ENCODE results near the gene VASH1.
A peak's percentile ranks its signal among the peaks of the same experiment; 100 is the strongest.

VASH1 gene

GRCh38 chr14:76763096-76764041 is 2.1 kb downstream of the VASH1 start:
- Histone ChIP-seq H3K27ac (ENCODE audit: low read depth, low read length) (no peak overlapping the region), H3K9me3 (ENCODE audit: control insufficient read depth, insufficient read depth, low read length) (no peaks in the 10 kb centered on the region), H3K9ac (ENCODE audit: low read depth, low read length) (no peak overlapping the region), H3K36me3 (ENCODE audit: control insufficient read depth, insufficient read depth, low read length) (no peaks in the 10 kb centered on the region), H3K4me1 (ENCODE audit: control insufficient read depth, insufficient read depth, low read length) (peaks cover 12% of the 10 kb centered on the region), H3K4me3 (ENCODE audit: low read depth, low read length) (no peak overlapping the region), H3K27me3 (ENCODE audit: control insufficient read depth, insufficient read depth, low read length) (peaks cover 63% of the 10 kb centered on the region)

DNA sequence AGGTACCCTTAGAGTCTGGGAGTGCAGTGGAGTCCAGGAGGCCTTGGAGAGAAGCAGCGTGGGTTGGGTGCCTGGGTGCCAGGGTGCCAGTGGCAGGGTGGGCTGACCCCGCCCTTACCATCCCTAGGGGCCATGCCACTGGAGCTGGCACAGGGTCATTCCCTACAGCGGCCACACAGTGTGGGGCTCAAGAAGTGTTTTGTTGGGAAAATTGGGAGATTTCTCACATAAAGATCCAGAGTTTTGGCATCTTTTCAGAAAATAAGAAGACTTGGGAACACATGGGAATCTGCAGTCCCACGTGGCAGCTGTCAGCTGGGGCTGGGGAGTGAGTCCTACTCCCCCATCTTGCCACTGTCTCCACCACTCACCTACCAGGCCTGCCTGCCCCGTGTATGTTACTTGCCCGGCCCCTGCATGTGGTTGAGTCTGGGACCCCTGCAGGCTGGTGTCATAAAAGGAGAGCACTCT is 4.2 kb downstream of the VASH1 start:
- H3K36me3 ChIP-seq (ENCODE audit: control insufficient read depth, insufficient read depth, low read length) = no peaks in the 10 kb centered on the region
- no peaks in the 10 kb centered on the region for H3K9me3 ChIP-seq (ENCODE audit: control insufficient read depth, insufficient read depth, low read length)
- no peak overlapping the region for H3K27ac ChIP-seq (ENCODE audit: low read depth, low read length)
- peaks cover 45% of the 10 kb centered on the region for H3K27me3 ChIP-seq (ENCODE audit: control insufficient read depth, insufficient read depth, low read length)
- no peak overlapping the region for H3K9ac ChIP-seq (ENCODE audit: low read depth, low read length)
- H3K4me3 ChIP-seq (ENCODE audit: low read depth, low read length) = no peak overlapping the region
- peaks cover 14% of the 10 kb centered on the region for H3K4me1 ChIP-seq (ENCODE audit: control insufficient read depth, insufficient read depth, low read length)

GRCh38 chr14:76767681-76768656 is 6.7 kb downstream of the VASH1 start:
- H3K36me3 ChIP-seq (ENCODE audit: control insufficient read depth, insufficient read depth, low read length) = no peaks in the 10 kb centered on the region
- H3K9me3 ChIP-seq (ENCODE audit: control insufficient read depth, insufficient read depth, low read length) = no peaks in the 10 kb centered on the region
- H3K4me1 ChIP-seq (ENCODE audit: control insufficient read depth, insufficient read depth, low read length) = peaks cover 22% of the 10 kb centered on the region
- peak overlapping the region; percentile 26; the same call in 1 of the 2 replicates for H3K4me3 ChIP-seq (ENCODE audit: low read depth, low read length)
- no peak overlapping the region for H3K9ac ChIP-seq (ENCODE audit: low read depth, low read length)
- H3K27ac ChIP-seq (ENCODE audit: low read depth, low read length) = no peak overlapping the region
- H3K27me3 ChIP-seq (ENCODE audit: control insufficient read depth, insufficient read depth, low read length) = peaks cover 20% of the 10 kb centered on the region

DNA sequence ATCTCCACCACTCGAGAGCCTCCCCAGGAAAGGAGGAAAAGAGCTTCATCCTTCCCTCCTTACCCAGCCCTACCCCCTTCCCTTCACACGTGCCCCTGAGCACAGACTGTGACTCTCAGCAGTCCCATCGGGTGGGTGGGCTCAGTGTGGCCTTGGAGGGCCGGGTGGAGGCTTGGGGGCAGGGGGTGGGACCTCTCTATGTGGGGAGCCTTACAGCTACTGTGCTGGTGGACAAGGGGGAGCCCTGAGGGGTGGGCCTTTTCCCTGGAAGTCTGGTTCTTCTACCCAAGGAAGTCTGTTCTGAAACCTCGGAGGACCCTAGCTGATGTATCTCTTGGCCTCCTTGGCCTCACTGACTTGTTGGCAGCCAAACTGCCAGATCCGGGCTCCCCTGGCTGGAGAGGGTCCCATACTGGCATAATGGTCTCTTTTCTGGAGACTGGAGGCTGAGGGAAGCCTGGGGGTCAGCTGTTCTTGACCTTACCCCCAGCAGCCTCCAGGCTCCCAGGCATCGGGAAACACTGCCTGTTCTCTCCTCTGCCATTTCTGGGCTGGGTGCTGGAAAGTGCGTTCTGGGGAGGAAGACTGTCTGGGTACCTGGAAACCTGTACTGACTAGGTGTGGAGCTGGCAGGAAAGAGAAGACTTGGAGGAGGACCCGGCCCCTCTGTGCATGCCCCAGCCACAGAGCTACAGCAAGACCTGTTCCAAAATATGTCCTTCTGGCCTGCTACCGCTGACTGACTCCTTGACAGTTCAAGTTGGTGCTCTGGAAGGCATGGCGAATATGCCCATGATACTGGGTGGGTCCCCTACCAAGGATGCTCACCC is 7.6 kb downstream of the VASH1 start:
- H3K9me3 ChIP-seq (ENCODE audit: control insufficient read depth, insufficient read depth, low read length) = no peaks in the 10 kb centered on the region
- H3K36me3 ChIP-seq (ENCODE audit: control insufficient read depth, insufficient read depth, low read length) = no peaks in the 10 kb centered on the region
- H3K27ac ChIP-seq (ENCODE audit: low read depth, low read length) = no peak overlapping the region
- H3K4me1 ChIP-seq (ENCODE audit: control insufficient read depth, insufficient read depth, low read length) = peaks cover 23% of the 10 kb centered on the region
- H3K27me3 ChIP-seq (ENCODE audit: control insufficient read depth, insufficient read depth, low read length) = peaks cover 11% of the 10 kb centered on the region
- peak overlapping the region; percentile 26; the same call in 1 of the 2 replicates for H3K4me3 ChIP-seq (ENCODE audit: low read depth, low read length)
- H3K9ac ChIP-seq (ENCODE audit: low read depth, low read length) = no peak overlapping the region

- peaks cover 23% of the 10 kb centered on the region for H3K4me1 ChIP-seq (ENCODE audit: control insufficient read depth, insufficient read depth, low read length)
- H3K27me3 ChIP-seq (ENCODE audit: control insufficient read depth, insufficient read depth, low read length) = peaks cover 4% of the 10 kb centered on the region; the same call in 1 of the 2 replicates
- no peaks in the 10 kb centered on the region for H3K36me3 ChIP-seq (ENCODE audit: control insufficient read depth, insufficient read depth, low read length)
These were observed 8.5 kb downstream of the VASH1 start for GRCh38 chr14:76769636-76770292.

DNA sequence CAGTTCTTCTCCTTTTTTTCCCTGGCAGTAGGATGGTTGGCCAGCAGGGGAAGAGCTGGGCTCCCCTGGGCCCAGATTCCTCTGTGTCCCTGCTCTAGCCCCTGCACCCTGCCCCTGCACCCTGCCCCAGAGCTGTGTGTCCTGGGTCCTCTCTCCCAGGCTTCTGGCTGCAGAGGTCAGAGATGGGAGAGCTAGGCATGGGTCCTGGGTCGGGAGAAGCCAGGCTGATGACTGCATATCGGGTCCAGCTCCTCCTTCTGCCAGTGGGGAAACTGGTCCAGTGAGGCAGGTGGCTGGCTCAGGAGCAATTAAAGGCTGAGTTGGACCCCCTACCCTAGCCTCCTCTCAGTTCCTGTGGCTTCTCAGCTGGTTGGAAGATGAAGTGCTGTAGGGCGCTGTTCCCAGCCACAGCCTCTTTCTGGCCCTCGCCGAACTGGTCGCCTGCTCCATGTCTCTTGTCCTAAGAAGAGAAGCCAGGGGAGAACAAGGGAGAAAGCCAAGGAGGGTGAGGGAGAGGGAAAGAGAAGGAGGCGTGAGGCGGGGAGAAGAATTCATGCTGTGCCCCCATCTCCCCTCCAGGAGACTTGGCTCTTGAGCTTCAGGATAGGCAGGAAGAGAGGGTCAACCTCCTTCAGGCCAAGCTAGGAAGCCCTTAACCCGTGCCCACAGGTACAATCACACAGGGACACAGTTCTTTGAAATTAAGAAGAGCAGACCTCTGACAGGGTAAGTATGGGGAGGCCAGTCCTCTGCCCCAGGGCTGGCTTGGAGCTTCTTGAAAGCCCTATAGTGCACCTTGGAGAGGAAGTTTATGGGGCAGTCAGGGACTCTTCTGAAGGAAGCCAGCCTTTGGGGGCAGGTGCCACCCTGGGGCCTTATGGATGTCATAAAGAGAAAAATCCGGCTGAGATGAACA is 9.5 kb downstream of the VASH1 start:
- peaks cover 23% of the 10 kb centered on the region for H3K4me1 ChIP-seq (ENCODE audit: control insufficient read depth, insufficient read depth, low read length)
- no peak overlapping the region for H3K9ac ChIP-seq (ENCODE audit: low read depth, low read length)
- H3K36me3 ChIP-seq (ENCODE audit: control insufficient read depth, insufficient read depth, low read length) = no peaks in the 10 kb centered on the region
- no peaks in the 10 kb centered on the region for H3K9me3 ChIP-seq (ENCODE audit: control insufficient read depth, insufficient read depth, low read length)
- no peak overlapping the region for H3K27ac ChIP-seq (ENCODE audit: low read depth, low read length)
- H3K27me3 ChIP-seq (ENCODE audit: control insufficient read depth, insufficient read depth, low read length) = peaks cover 3% of the 10 kb centered on the region; the same call in 1 of the 2 replicates
- H3K4me3 ChIP-seq (ENCODE audit: low read depth, low read length) = no peak overlapping the region

More at GRCh38 chr14:76769636-76770292, 8.5 kb downstream of the VASH1 start:
- no peaks in the 10 kb centered on the region for H3K9me3 ChIP-seq (ENCODE audit: control insufficient read depth, insufficient read depth, low read length)
- no peak overlapping the region for H3K27ac ChIP-seq (ENCODE audit: low read depth, low read length)
- no peak overlapping the region for H3K9ac ChIP-seq (ENCODE audit: low read depth, low read length)
- H3K4me3 ChIP-seq (ENCODE audit: low read depth, low read length) = no peak overlapping the region

DNA sequence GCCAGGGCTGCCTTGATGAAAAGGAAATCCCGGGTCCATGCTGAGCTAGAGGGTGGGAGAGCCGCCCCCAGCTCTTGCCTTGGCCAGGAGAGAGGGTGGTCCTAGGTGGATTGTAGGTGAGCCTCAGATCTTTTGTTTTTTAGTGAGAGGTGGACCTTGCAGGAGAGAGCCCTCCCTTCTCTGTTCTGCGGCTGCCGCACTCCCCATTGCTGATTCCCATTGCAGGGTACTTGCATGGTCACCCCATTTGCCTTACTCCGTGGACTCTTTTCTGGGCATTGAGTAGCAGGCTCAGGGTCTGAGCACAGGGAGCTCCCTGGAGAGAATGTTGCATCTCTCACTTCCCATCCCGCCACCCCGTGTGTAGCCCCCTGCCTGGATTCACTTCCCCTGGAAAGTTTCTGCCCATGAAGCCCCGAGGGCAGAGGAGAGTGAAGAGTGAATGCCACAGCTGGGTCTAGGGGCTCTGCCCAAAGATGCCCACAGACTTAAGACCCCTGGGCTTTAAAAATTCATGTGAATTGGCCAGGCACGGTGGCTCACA is 10.2 kb downstream of the VASH1 start:
- Histone ChIP-seq H3K36me3 (ENCODE audit: control insufficient read depth, insufficient read depth, low read length) (no peaks in the 10 kb centered on the region), H3K27me3 (ENCODE audit: control insufficient read depth, insufficient read depth, low read length) (no peaks in the 10 kb centered on the region; the same call in 1 of the 2 replicates), H3K9me3 (ENCODE audit: control insufficient read depth, insufficient read depth, low read length) (no peaks in the 10 kb centered on the region), H3K4me3 (ENCODE audit: low read depth, low read length) (no peak overlapping the region), H3K27ac (ENCODE audit: low read depth, low read length) (no peak overlapping the region), H3K9ac (ENCODE audit: low read depth, low read length) (no peak overlapping the region), H3K4me1 (ENCODE audit: control insufficient read depth, insufficient read depth, low read length) (peaks cover 23% of the 10 kb centered on the region)

DNA sequence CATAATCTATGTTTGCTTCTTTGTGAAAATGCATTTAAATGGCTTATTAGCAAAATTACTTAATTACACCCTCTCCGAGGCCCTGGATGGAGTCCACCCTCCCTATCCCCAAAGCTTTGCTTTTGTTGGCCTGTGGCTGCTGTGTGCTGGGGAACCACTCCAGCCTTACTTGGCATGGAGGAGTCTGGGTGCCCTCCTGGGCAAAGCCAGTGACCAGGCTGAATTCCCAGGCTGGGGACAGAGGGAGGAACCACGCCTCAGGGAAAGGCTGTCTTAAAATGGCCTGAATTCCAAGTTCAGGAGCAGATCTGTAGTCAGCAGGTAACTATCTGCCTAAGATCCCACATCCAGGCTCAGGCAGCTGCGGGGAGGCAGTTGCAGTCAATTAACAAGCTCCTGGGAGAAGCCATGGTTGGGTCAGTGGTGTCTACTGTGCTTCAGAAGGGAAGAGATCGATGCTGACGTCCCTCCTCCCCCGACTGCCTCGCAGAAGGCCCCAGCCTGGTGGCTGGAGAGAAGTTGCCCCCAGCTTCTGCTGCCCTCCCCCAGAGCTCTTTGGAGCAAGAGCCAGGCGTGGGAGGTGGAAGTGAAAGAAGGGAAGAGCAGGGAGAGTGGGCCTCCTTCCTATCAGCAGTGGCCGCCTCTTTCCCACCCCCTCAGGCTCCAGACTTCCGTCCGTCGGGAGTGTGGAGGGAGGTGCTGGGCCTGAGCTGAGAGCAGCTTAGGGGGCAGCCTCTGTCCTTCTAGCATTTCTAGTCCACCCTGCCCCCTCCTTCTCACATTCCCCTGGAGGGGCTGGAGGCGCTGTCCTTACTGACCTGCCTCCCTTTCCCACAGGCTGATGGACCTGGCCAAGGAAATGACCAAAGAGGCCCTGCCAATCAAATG is 11.3 kb downstream of the VASH1 start:
- no peak overlapping the region for H3K4me3 ChIP-seq (ENCODE audit: low read depth, low read length)
- H3K9me3 ChIP-seq (ENCODE audit: control insufficient read depth, insufficient read depth, low read length) = no peaks in the 10 kb centered on the region
- no peak overlapping the region for H3K27ac ChIP-seq (ENCODE audit: low read depth, low read length)
- peaks cover 24% of the 10 kb centered on the region for H3K4me1 ChIP-seq (ENCODE audit: control insufficient read depth, insufficient read depth, low read length)
- H3K9ac ChIP-seq (ENCODE audit: low read depth, low read length) = no peak overlapping the region
- H3K36me3 ChIP-seq (ENCODE audit: control insufficient read depth, insufficient read depth, low read length) = no peaks in the 10 kb centered on the region
- H3K27me3 ChIP-seq (ENCODE audit: control insufficient read depth, insufficient read depth, low read length) = no peaks in the 10 kb centered on the region; the same call in 1 of the 2 replicates
